NCI-H1417 (cell line): ENCODE data around the gene PAX1.

Experiments used
- DNase-seq, 3 experiments: peaks; one replicate each; lab custom pipeline; 2025; lab: John Stamatoyannopoulos, UW

PAX1 gene

GRCh38 chr20:21702553-21703470 lies 2.7 kb upstream of the PAX1 start:
- peak; percentile 0 to 70 (median 52) for DNase-seq

GRCh38 chr20:21703717-21704407 lies 1.6 kb upstream of the PAX1 start:
- no peak for DNase-seq

GRCh38 chr20:21704408-21705385 lies 767 bp upstream of the PAX1 start:
- no peak for DNase-seq

DNA sequence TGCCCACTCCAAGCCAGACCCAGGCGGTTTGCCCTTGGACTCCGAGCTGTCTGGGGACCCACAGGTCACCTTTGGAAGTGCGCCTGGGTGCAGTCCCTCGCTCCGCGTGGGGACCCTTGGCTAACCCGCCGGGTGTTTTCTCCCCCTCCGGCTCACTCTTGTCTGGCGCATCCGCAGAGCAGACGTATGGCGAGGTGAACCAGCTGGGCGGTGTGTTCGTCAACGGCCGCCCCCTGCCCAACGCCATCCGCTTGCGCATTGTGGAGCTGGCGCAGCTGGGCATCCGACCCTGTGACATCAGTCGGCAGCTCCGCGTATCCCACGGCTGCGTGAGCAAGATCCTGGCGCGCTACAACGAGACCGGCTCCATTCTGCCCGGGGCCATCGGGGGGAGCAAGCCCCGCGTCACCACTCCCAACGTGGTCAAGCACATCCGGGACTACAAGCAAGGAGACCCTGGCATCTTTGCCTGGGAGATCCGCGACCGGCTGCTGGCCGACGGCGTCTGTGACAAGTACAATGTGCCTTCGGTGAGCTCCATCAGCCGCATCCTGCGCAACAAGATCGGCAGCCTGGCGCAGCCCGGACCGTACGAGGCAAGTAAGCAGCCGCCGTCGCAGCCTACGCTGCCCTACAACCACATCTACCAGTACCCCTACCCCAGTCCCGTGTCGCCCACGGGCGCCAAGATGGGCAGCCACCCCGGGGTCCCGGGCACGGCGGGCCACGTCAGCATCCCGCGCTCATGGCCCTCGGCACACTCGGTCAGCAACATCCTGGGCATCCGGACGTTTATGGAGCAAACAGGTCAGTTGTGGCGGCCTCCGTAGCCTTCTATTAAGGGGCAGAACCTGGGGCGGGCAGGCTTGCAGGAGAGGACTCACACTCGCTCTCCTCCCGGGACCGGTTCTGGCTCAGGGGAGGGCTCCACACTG lies 1.1 kb downstream of the PAX1 start:
- no peak for DNase-seq

DNA sequence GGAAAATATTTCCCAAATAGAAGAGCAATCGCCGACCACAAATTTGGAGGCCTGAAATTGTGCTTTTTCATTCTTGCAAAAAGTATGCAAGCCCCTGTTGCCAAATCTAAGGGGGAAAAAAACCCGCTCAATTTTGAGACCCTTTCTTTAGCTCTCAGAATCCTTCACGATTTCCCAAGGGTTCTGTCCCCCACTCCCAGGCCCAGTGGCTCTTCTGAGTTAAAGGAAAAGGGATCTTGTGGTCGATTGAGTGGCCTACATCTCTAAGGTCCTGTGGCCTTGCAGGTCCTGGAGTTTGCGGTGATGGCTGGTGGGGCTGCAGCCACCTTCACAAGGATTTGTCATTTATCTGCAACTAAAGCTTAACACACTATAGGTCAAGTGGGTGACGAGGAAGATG lies 1.8 kb downstream of the PAX1 start:
- DNase-seq, result no peak

- no peak for DNase-seq
Measured at GRCh38 chr20:21707999-21708737, 2.7 kb downstream of the PAX1 start.

DNA sequence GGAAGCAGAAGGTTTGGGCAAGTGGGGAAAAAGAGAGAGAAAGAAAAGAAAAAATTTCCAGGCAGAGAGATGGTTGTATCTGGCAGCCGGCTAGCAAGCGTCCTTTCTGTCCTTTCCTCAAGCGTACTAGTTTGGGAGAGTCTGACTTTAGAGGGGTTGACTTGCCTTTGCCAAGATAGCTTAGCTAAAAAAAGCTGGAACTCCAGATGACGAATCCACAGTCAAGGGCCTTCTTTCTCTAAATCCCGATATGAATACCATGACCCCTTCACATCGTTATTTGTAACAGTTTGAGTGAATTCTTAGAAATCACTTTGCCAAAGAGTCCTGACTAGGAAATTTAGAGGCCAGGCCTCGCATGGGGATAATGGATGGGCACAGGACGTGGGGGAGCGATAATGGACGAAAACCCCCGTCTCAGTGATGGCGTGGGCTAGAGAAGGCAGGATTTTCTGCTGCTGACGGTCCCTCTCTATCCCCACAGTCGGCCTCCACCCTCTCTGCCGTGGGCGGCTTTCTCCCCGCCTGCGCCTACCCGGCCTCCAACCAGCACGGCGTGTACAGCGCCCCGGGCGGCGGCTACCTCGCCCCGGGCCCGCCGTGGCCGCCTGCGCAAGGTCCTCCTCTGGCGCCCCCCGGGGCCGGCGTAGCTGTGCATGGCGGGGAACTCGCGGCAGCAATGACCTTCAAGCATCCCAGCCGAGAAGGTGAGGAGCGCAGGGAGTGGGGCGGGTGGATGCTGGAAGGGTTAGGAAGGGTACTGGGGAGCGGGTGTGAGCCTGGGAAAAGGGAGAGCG lies 3.5 kb downstream of the PAX1 start:
- DNase-seq, result no peak

- no peak for DNase-seq
Measured at GRCh38 chr20:21709535-21709904, 4.1 kb downstream of the PAX1 start.

DNA sequence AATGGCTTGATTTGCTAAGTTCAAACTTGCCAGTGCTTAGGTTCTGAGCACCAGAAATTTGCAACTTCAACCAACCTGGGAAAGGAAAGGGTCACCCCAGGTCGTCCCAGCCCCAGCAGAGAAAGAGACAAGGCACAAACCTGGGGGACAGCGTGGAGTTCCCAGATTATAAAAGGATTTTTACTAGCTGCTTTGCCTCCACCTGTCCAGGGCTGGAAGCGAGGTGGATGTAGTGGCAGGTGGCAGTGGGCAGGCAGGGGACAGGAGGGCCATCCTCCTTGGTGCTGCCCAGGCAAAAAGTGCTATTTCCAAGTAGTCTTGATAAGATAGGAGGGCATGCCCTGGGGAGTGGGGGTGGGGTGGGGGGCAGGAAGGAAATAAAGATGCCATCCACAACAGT lies 4.9 kb downstream of the PAX1 start:
- no peak for DNase-seq

- no peak for DNase-seq
Measured at GRCh38 chr20:21710863-21711431, 5.5 kb downstream of the PAX1 start.

GRCh38 chr20:21712443-21713059 lies 7.1 kb downstream of the PAX1 start:
- no peak for DNase-seq

GRCh38 chr20:21713470-21713869 lies 8.0 kb downstream of the PAX1 start:
- no peak for DNase-seq

DNA sequence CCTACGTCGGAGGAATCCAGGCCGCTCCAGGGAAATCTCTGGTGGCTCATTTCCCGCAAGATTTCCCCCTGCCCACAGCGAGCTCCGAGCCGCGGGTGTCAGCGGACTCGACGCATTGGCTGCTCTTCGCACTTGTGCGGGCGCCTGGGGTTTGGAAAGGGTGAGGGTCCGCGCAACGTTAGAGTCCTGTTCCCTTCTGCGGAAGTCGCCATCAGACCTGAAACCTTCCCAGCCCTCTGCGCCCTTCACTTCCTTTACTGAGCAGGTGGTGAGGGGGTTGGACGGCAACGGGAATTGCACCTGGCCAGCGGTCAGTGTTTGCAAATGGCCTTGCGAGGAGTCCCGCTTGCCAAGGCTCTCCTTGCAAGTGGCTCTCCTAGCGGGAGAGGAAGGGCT lies 8.4 kb downstream of the PAX1 start:
- DNase-seq, result no peak

DNA sequence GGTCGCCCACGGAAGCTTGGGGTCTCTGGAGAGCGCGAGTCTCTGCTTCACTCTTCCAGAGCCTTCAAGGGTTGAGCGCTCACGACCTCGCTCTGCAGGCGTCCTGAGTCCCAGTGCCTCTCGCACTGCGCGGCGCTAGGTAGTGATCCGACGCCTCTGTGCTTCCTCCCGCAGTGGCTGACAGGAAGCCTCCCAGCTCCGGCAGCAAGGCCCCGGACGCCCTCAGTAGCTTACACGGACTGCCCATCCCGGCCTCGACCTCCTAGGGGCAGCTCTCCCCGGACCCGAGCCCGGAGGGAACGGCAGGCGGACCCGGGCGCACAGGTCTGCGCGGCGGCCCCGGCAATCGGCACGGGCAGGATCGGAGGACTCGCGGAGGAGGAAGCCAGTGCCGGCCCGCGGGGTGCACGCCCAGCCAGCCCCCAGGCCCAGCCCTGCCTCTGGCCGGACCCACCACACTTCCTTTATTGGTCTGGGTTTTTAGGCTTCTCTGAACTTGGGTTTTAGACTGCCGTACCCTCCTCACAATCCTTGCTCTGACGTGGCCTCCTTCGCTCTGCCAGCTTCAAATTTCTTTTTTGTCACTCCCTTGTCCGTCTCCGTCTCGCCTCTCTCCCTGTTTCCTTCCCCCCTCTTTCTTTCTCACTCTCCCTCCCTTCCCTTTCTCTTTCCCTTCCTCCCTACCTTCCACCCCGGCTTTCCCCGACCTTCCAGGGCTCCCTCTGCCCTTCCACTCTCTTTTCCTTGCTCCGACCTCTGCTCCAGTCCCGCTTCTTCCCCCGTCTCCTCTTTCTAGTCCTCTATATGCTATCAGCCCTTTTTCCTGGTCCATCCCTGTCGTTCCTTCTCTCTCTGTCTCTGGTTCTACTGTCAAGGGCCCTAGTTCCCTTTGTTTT lies 9.1 kb downstream of the PAX1 start:
- no peak for DNase-seq

- no peak for DNase-seq
Measured at GRCh38 chr20:21715193-21715881, 9.9 kb downstream of the PAX1 start.

DNA sequence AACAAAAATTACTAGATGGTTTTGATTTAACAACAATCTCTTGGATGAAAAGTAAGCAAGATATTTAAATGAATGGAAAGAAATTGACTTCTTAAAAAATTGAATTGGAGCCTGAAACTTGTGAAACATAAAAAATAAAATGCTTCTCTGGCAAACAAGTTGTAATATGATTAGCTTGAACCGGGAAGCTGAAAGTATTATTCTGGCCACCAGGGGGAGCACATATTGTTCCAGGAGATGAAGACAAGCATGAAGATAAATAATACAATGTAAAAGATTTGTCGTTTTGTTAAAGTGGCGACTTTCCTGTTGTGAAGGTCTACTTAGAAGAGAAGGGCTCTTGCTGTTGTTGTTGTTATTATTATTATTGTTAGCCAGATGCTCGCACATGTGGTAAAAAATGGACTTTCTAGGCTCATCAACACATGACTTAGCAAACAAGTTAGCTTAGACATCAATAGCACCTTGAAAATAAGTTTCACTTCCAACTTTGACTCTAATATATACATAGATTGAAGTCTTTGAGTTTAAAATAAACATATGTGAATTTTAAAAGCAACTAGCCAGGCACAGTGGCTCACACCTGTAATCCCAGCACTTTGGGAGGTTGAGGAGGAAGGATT lies 14.2 kb downstream of the PAX1 start:
- peak; percentile 29 to 83 (median 44) for DNase-seq

DNA sequence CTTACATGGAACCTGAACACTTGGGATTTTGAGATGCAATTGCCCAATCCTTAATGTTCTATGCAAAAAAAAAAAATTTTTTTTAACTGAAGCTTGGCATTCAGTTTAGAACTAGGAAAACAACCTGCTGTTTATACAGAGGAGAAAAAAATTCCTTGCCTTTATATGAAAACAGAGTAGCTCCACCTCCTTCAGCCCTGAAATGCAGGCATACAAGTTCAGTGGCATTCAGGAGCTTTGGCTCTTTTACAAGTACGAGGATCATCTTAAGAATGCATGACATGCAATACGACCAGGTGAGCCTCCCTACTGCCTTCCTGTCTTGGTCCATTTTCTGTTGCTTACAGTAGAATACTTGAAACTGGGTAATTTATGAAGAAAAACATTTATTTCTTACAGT lies 20.4 kb downstream of the PAX1 start:
- DNase-seq, result no peak
